ENCODE measurements around the gene CYP1B1.
A peak's percentile ranks its signal among the peaks of the same experiment; 100 is the strongest.
"Not testable (repeated sequence)": the region's sequence is repeated elsewhere in the genome, so short reads cannot be mapped to it uniquely, and the experiment has no call there.

The CYP1B1 gene

DNA sequence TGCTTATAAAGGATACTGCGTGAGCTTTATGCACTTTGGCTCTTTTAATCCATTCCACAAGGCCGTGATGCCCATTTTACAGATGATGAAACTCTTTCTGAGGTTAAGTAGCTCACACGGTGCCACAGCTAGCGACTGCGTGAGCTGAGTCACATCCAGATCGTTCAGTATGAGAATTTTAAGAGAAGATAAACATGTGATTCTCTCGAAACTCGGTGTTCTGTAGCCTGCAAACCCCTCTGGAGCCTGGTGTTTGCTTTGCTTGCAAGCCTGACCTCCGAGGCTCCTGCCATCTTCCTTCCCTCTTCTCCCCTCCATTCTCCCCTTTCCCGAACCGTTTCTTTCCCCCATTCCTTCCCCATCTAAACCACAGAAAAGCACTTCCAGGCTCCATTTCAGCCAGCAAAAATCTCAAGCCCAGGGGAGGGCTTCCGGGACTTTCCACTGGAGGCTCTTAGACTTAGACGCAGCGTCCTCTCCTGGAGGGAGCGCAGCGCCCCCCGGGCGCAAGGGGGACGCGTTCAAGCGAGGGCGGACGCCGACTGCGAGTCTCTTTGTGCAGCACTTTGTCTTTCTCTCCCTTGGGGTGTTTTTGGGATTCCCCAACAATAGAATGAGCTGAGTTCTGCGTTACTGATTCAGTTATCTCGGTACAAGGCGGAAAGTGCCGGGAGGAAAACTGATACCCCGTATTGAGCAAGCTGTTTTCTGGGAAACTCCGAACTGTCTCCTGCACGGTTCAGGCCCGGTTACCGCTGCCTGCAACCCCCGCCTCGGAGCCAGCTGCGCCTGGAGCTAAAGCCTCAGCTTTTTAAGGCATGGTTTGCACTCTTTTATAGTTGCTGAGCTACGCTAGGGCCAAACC is 38.0 kb downstream of the CYP1B1 start:
- DNase-seq (ENCODE audit: low read depth, low spot score), result peak; percentile 20

DNA sequence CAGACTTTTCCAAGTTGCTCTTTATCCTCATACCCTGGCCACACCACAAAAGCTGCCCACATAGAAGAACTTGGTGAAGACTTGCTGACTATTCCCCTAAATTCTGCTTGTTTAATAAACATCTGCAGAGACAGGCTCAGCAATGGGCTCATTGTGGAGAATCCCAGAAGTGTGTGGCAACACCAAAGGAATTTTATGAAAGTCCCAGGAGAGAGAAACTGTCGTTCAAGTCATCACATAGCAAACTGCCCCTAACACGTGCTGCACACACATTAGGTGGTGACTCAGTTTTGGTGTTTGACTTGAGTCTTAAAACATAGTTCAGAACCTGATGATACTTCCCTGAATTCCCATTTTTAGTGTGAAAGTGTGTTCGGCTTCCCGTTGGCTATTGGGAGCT is 38.6 kb downstream of the CYP1B1 start:
- DNase-seq (ENCODE audit: low read depth, low spot score), result no peak

DNA sequence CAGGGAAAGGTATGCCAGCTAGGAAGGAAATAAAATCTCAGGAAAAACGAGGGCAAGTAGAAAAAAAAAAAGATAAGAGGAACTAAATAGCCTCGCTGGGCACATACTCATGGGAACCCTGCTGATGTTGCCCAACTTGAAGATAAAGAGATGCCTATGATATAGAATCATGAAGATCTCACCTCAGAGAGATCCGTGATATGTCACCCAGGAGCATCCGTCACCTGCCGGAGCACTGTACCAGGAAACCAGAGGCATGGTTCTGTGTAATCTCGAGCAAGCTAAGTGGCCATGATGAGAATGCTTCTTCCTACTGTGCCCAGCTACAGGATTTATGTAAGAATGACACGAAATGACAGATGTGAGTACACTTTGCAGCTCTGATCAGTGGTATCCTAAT is 40.0 kb downstream of the CYP1B1 start:
- no peak for DNase-seq (ENCODE audit: low read depth, low spot score)

DNA sequence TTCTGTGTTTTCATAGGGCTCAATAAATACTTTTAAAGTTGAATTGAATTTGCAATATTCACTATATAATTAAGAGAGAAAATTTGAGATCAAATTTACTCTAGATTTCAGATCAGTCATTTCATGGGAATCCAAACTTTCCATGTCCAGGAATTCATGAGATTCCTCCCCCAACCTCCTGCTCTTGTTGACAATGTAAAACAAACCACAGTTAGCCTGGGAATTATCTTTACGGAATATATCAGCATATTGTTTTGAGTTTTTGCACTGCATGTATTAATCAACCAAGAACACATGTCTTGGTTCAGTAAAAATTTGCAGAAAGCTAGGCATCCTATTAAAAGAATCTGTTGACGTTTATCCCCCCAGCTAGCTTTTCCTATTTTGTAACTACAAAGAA is 42.3 kb downstream of the CYP1B1 start:
- DNase-seq (ENCODE audit: low read depth, low spot score), result no peak

DNA sequence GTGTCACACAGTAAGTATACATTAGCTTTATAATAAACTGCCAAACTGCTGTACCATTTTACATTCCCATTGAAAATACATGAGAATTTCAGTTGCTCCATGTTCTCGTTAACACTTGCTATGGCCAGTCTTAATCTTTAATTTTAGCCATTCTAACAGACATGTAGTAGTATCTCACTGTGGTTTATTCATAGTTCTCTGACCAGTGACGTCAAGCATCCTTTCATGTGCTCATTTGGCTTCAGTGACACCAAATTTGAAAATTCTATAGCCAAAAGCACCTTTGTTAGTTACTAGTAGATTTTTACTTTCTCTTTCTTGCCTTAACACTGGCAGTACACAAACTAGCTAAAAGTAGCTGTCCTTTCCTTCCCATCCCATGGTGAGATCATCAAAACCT is 43.0 kb downstream of the CYP1B1 start:
- DNase-seq (ENCODE audit: low read depth, low spot score), result no peak

DNA sequence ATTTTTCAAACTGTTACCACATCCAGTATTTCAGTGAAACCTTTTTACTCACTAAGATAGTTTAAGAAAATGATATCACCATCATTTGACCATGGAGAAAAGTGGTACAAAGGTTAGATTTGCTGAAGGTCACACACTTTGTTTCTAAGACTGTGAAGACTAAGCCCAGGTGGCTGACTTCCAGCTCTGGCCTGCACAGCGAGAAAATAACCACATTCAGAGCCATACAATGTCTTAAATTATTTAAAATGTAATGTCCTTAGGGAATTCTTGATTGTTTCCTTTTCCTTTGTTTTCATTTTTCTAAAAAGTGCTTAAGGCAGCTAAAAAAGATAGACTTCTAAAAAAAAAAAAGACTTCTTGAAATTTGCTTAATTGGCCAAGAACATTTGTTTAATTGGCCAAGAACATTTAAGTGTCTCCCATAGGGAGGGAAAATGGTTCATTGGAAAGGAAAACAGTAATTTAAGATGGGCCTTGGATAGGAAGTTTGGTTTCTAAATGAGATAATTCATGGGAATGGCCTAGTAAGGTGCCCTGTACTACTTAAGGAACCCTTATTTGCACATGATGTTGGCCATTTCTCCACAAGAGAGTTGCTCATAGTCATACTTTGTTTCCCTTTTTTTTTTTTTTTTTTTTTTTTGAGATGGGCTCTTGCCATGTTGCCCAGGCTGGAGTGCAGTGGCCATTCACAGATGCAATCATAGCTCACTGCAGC is 45.2 kb downstream of the CYP1B1 start:
- no peak for DNase-seq (ENCODE audit: low read depth, low spot score)

DNA sequence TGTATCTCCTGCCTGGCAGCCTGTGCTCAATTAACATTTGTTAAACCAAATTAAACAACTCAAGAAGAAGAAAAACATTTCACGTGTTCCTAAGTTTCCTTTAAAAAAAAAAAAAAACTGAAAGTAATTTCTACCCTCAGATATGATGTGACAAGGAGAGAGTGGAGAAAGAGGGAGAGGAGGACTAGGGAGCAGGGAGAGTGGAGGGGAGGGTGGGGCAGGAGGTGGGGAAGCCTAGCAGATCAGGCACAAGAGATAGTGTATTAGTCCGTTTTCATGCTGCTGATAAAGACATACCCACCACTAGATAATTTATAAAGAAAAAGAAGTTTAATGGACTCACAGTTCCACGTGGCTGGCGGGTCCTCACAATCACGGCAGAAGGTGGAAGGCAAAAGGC is 46.4 kb downstream of the CYP1B1 start:
- DNase-seq (ENCODE audit: low read depth, low spot score), result no peak

DNA sequence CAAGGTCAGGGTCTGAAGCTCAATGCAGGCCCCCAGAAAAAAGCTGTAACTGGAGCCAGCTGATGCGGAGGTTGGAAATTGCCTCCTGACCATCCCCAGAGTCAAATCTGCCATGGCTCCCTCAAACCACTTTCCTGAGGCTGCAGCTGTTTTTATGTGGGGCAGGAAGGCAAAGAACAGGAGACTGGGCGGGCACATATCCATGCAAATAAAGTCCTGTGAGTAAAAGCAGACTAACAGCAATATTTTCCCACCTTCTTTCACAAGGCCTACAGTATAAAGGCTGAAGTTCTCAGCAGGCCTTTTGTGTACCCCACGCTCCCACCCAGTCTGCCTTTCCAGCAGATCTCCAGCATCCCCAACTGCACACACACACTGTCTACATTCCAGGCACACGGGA is 47.1 kb downstream of the CYP1B1 start:
- DNase-seq (ENCODE audit: low read depth, low spot score), result no peak

DNA sequence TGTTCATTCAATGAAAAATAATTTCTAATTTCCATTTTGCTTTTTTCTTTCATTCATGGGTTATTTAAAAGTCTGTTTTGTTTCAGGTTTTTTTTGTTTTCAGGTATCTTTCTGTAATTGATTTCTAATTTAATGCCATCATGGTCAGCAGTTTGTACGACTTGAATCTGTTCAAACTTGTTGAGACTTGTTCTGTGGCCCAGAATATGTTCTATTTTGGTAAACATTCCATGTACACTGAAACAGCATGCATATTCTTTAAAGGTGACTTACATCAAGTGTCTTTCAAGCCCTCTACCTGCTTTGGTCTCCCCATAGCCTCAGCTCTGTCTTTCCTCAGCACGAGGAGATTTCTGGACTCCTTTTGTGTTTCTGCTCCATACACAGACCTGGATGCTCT is 49.1 kb downstream of the CYP1B1 start:
- no peak for DNase-seq (ENCODE audit: low read depth, low spot score)

DNA sequence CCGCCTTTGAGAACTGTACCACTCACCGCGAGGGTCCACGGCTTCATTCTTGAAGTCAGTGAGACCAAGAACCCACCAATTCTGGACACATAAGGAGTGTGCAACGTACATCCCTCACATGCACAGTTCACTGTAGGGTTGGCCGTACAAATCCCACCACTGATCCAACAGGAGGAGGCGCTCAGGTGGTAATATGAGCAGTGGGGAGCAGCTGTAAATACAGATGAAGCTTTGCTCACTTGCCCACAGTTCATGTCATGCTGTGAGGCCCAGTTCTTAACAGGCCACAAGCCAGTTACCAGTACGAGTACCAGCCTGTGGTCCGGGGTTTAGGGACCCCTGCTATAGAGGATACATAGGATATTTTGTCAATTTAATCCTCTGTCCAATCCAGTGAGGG is 54.4 kb downstream of the CYP1B1 start:
- DNase-seq (ENCODE audit: low read depth, low spot score), result no peak

DNA sequence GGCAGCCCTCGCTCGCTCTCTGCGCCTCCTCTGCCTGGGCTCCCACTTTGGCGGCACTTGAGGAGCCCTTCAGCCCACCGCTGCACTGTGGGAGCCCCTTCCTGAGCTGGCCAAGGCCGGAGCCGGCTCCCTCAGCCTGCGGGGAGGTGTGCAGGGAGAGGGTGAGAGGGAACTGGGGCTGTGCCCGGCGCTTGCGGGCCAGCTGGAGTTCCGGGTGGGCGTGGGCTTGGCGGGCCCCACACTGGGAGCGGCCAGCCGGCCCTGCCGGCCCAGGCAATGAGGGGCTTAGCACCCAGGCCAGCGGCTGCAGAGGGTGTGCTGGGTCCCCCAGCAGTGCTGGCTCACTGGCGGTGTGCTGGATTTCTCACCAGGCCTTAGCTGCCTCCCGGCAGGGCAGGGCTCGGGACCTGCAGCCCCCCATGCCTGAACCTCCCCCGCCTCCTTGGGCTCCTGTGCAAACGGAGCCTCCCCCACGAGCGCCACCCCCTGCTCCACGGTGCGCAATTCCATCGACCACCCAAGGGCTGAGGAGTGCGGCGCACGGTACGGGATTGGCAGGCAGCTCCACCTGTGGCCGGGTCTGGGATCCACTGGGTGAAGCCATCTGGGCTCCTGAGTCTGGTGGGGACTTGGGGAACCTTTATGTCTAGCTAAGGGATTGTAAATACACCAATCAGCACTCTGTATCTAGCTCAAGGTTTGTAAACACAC is 55.4 kb downstream of the CYP1B1 start:
- not testable (repeated sequence) for DNase-seq (ENCODE audit: low read depth, low spot score)

DNA sequence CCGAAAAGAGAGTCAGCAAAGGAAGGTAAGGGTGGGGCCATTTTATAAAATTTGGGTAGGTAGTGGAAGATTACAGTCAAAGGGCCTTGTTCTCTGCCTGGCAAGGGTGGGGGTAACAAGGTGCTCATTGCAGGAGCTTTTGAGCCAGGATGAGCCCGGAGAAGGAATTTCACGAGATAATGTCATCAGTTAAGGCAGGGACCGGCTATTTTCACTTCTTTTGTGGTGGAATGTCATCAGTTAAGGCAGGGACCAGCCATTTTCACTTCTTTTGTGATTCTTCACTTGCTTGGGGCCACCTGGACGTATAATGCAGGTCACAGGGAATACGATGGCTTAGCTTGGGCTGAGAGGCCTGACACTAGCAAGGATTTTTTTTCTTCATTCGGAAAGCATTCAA is 58.1 kb downstream of the CYP1B1 start:
- DNase-seq (ENCODE audit: low read depth, low spot score), result no peak
